Stimulated activated CD4-positive, alpha-beta T cell treated with anti-CD3 and anti-CD28 coated beads, Interleukin-12 subunit alpha, Interleukin-12 subunit beta, amount 100 ng/mL, for 24 hours (primary cell): Measurements from ENCODE around the gene DLG1.

Experiments
- DNase-seq, 2 experiments: peaks; one replicate each; pipeline ENCODE4 v3.0.0-alpha.2; 2020; ENCODE audit warnings: low read depth in 2 of 2

The DLG1 gene

DNA sequence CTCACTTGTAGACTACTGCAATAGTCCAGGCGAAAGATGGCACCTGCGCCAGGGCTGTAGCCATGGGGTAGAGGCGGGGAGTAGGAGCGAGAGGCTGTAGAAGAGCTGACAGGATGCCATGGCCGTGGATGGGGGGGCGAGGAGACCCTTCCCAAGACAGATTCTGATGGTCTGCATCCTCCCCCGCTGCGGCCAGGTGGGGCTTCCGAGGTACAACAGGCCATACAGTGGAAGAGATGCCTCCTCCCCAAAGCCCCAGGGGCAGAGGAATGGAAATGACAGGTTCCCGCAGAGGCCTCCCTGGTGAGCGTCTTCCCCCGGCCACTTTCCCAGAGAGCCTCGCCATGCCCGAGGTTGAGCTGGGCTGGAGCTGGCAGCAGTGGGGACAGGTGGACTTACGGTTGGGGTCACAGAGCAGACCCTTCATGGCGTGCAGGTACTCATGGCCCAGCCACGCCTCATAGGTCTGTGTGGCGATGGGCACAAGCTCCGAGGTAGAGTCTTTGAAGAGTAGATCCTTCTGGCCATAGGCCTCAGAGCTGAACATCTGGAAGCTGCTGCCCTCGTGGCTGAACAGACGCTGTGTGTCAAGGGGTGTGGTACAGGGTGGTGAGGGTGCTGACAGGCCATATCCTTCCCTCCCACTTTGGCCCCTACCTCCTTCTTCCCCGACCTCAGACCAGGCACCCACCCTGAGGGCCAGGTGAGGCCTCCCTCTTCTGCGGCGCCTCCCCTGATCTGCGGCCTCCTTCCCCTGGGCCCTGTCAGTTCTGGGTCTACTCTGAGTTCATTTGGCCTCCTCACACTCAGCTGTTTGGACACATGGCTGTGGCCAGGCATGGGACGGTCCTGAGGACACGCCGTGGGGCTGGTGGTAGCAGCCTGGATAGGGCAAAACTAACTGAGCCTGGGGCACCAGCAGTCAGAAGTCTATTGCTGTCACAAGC lies 282.3 kb downstream of the DLG1 start:
- DNase-seq, result no peak

DNA sequence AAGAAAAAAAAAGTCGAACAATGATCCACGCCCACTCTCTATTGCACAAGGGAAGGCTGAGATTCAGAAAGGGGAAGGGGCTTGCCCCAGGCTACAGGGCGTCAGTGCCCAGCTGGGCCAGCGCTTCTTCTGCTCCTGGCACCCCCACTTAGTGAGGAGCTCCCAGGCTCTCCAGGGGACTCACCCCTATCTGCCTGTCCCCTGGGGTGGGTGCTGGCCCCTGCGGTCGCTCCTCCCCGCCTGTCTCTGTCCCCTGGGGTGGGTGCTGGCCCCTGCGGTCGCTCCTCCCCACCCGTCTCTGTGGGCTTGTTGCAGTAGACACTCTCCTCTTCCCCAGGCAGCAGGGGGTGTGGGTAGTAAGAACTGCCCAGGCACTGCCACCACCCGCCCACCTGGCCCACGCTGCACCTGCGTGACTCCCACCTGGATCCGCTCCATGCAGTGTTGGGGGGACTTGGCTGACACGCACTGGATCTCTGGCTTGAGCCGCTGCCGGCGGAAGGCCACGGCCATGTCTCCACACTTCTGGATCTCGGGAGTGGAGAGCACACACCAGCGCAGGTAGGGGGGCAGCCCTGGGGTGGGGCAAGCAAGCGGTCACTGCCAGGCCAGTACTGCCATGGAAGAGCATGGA lies 283.4 kb downstream of the DLG1 start:
- no peak for DNase-seq

DNA sequence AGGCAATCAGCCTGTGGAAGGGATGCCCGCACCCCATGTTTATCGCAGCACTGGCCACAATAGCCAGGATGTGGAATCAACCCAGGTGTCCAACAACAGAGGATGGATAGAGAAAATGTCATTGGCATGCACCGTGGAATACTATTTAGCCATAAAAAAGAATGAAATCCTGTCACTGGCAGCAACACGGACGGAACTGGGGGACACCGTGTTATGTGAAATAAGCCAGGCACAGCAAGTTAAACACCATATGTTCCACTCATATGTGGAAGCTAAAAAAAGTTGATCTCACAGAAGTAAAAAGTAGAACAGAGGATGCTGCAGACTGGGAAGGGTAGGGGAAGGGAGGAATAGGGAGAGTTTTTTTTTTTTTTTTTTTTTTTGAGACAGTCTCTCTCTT lies 284.4 kb downstream of the DLG1 start:
- DNase-seq, result no peak

DNA sequence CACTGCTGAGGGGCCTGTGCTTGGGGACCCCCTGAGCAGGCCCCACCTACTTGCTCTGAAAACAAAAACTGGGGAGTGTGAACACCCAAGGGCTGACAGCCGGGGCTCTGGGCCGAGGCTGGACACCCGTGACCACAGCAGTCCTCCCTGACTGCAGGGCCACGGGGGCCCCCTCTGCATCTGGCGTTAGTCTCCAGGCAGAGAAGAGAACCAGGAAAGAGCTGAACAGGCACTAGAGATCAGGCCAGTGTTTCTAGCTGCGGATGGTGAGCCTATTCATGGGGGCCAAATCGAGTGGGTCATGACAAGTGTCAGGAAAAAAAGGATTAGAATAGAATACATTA lies 285.9 kb downstream of the DLG1 start:
- DNase-seq, result no peak

DNA sequence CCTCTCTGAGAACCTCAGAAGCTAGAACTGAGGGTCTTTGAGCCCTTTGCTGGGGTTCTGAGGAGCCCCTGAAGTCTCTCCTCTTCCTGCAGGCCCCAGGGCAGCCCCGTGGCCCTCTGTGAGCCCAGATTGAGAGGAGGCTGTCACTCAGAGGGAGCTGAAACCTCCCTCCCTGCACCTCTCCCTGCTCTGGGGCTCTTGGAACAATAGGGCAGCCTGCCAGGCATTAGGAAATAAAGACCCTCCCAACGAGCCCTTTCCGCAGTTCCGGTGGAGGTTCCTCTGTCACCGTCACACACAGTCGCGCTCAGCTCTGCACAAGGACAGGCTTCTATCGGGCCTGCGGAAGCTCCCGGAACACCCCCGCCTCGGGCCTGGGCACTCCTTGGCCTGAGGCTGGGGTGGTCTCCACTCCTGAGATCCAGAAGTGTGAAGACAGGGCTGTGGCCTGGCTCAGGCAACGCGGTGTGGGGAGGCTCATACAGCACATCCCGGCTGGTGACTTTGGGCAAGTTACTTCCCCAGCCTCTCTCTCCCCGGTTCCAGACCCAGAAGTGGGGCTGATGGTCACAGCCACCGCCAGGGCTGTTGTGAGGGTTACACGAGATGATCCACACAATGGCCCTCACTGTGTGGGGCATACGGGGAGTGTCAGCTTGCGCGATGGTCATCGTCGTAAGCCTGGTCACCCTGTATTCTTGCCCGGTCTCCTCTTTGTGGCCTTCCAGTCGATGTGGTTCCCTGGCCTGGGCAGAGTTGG lies 286.5 kb downstream of the DLG1 start:
- DNase-seq, result no peak

DNA sequence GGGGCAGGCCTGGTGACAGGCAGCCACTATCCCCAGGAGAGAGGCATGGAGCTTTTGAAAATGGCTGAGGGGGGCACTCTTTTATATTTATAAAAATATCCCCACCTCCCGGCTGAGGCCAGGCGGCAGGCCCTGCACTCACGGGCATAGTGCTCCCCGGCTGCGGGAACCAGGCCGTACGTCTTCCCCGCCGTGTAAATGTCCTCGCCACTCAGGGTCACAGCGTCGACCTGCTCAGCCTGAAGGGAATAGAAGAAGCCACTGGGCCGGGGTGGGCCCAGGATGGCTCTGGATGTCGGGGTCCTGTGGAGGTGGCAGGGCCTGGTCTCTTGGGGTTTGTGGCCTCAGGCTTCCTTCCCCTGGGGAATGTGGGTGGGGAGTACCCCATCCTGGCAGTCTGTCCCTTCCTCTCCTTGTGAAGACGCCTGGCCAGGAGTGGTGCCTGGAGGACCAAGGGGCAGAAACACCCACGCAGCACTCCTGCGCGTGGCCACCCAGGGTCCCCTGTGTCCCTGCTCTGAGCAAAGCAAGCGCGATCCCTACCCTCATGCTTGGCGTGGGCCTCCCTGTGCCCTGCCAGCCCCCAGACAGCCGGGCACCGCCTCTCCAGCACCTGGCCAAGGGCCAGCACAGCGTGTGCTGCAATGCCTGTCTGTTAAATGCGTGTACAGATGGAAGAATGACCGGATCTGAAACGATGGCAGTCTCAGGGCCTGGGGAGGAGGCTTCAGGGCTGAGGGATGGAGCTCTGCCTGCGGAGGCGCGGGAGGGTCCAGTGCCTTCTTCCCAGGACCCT lies 287.7 kb downstream of the DLG1 start:
- DNase-seq, result no peak

DNA sequence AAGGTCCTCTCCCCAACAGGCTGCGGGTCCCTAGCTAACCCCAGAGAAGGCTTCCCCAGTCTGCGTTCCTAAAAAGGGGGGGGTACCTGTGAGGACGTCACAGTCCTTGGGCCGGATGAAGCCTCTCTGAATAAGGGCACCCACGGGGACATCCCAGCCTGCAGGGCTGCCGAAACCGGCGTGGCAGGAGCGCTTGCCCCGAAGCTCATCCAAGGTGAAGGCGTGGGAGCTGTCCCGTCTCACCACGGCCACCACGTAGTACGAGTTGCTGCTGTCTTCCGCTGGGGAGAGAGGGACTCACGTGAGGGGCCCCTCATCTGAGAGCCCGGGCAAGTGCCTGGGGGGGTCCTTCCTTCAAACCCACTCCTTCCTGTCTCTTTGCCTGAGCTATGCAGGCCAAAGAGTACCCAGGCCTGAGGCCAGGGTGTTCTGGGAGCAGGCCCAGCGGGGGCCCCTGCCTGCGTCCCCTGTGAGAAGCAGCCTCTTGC lies 288.8 kb downstream of the DLG1 start:
- DNase-seq, result no peak

DNA sequence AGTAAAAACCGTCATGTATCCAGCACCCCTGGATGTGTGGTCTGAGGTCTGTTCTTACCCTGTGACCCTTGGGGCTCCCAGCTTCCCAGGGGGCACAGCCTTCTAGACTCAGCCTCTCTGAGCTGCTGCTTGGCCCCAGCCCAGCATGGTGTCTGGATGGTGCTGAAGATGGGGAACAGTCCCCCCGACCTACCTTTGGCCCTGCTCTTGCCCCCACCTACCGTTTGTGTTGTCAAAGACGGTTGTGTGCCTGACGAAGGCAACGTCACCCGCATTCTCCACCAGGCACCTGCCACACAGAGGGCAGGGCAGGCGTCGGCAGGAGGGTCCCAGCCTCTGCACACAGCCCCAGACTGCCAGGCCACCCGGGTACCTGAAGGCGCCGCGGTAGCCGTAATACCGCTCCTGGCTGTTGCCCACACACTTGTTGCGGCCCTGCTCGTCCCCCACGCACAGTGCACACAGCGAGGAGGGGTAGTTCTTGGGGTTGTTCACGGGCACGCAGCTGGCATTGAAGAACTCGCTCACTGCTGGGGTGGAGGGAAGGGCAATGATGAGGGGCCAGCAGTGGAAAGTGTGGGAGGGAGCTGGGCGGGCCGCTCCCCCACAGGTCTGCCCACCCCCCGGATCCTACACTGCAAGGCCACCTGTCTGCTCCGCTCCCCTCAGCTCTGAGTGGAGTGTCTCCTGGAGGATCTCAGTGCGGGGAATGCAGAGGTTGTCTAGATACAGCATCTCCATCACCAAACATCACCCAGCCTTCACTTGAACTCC lies 289.8 kb downstream of the DLG1 start:
- no peak for DNase-seq

DNA sequence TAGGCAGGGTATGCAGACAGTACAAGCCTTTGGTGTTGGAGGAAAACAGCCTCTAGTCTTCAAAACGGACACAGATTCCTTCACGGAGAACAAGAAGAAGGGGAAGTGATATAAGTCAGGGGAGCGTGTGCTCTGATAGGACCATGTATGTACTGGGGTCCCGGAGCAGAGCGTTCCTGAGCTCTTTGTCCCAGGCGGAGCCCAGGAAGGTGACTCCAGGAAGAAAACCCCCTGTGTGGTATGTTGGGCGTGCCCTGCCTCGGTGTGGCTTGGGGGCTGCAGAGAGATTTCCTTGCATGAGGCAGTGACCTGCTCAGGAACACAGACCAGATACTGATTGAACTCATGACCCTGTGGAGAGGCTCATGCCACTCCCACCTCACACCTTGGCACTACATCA lies 290.5 kb downstream of the DLG1 start:
- no peak for DNase-seq

DNA sequence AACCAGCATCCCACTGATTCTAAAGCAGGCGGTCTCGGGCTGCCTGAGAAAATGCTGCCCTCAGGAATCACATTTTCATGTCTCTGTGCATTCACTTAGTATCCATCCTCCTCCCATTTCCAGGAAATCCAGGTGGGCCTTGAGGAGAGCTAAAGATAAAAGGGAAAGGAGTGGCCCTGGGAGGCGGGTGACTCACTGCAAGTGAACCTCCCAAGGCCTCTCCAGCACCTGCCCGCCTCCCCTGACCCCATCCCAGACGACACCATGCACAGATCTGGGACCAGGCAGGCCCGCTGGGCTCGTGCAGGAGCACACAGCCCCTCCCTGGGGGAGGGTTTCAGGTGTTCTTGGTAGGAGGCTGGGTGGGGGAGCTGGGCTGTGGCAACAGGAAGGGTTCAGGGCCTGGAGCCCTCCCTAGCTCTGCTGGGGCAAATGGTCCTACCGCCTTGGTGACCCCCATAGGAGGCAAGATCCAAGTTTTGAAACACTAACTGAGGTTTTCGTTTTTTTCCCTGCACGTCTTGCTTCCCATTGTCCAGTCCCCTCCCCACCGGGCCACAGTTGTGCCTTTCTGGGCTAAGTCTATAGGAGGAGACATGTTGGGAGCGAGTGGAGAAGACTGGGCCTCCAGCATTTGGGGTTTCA lies 291.0 kb downstream of the DLG1 start:
- no peak for DNase-seq

DNA sequence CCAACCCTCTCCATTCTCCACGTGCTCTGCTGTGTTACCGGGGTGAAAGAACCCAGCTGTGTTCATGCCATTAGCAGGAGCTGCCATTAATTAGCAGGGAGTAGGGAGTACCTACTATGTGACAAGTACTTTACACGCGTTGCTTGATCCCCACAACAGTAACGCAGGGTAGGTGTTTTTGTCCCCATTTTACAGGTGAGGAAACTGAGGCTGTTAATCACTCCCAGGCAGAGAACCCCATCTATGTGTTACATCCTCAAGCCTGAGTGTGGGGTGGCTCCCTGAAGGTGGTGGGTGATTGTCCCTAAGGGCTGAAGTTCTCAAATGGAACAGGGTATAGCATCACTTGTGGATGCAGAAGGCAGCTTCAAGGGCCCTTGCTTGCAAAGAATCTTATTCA lies 291.6 kb downstream of the DLG1 start:
- no peak for DNase-seq

DNA sequence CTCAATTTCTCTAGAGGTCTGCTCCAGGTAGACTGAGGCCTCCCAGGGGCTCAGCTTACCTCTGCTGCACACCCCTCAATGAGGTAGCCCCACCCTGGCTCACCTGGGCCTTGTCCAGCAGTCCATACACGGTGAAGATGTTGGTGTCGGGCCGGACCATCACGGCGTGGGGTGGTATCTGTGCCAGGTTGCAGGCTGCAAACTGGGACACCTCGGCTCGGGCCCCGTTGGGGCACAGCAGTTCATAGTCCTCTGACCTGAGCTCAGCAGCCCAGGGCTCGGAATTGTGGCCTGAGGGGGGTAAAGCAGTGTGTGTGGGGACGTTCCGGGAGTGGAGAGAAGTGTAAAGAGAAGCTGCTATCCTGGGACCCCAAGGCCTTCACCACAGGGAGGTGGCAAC lies 292.0 kb downstream of the DLG1 start:
- DNase-seq, result no peak

DNA sequence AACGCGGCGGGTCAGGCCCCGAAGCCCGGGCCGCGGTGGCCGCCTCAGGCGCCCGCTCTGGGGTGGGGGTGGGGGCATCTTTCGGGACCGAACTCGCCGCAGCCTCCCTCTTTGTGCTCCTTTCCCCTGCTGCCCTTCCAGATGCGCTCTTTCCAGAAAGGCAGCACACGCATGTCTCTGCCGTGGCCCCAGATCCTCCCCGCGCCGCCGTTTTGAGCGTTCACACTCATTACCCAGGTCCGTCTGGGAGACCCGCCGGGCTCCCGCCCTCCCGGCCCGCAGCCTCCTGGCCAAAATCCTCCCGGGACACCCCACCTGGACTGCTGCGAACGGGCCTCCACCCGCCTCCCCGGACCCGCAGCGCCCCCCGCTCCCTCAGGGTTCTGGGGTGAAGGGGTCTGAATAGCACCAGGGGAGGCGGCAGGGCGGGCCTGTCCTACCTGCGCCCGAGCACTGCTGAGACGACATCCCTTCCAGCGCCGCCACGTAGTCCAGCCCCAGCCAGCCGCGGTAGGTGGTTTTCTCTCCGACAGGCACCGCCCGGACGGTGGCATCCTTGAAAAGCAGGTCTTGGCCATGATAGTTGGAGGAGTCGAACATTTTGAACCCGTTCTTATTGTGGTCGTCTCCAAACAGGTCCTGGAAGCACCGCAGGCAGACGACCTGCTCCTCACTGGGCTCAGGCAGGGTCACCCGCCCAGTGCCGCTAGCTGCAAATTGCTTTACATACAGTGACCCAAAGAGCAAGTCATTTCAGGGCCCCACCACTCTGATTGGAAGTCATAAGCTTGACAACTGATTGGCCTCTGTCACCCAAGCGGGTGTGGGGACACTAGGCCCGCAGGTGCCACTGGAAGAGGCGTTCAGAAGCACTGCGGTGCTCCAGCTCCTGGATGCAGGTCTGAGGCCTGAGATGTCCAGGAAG lies 294.7 kb downstream of the DLG1 start:
- no peak for DNase-seq

DNA sequence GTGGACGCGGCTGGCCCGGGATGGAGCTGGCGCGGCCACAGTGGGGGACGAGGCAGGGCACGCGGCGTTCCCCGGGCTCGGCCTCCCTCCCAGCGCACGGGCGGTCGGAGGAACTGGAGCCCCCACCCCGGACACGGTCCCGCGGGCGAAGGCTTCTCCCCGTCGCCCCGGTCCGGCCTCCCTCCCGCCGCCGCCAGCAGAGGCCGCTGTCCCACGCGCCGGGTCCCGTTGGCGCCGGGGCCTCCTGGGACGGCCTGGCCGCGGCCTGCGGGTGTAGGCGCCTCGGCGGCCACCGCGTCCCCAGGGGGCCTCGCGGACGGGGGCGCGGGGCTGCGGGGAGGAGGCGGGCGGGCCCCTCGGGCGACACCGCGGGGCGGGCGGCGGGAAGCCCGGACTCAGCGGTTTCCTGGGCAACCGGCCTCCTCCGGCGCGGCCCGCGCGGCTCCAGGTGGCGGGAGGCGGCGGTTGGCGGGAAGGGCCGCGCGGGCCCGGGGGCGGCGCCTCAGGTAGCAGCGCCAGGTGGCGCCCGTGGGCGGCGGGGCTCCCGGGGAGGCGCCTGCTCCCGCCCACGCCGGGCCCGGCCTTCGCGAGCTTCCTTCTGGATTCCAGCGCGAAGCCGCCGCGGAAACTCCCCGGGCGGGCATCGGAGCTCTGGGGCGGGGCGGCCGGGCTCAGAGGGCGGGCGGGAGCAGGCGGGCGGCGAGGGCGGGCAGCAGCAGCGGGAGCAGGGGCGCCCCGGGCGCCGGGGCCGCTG lies 295.5 kb downstream of the DLG1 start:
- DNase-seq, result peak; percentile 65 to 84

DNA sequence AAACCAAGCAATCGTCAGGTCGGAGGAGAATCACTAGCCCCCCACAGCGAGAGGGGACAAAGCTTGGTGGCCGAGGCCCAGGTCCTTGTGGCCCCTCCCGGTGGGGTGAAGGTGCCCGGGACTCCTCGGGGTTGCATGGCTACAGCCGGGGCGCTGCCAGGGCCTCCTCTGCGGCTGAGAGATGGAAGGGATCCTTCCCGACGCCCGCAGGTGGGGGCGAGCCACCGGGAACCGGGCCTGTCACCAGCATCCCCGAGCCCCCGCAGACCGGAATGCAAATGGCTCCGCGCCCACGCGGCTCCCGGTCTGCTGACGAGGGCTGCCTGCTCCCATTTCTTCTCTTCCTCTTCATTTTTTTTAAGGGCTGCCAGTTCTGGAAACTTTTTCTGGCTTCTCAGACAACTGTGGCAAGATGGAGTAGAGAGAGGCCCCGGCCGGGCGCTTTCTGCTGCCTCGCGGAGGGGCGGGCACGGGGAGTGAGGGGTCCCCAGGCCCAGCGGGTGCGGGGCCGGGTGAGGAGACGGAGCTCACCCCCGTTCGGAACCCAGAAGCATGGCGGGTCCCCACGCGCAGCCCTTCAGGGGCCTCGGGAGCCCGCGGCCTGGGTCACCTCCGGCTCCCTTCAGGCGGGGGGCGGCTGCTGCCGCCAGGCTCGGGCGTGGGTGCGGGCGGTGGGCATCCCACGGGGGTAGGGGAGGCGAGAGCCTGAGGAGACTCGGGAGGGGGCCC lies 296.3 kb downstream of the DLG1 start:
- no peak for DNase-seq

DNA sequence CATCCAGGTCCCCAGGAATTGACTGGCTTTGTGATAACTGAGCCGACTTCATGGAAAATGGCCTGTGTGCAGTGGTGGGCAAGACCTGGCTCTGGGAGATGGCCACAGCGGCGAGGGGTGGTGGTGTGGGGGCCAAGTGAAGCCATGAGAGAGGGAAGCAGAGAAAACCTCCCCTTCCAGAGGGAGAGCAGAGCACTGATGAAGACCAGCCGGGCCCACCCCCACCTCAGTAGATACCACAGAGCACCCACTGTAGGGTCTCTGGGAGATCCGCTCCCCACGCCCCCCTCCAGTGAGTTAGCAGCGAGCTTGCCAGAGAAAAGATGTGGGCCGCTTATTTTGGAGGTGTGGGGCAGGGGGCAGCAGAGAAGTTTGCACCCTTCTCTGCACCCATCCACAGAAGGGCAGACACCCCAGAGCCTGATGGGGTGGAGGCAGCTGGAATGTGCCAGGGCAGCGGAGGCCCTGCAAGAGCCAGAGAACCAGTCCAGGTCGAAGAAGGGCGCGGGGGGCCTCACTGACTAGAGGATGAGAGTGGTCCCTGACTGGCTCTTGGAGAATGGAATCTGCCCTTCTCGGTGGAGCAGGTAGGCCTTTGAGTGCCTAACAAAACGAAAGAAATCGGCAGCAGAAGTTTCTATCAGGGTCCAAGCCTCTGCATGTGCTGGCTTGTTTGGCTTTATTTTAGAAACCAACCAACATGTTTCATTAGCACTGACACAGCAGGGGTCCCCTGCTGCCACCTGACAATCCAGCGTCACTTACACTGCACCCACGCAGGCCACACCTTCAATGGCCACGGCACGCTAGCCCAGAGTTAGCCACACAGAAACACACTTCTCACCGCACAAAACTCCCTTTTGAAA lies 297.1 kb downstream of the DLG1 start:
- no peak for DNase-seq

DNA sequence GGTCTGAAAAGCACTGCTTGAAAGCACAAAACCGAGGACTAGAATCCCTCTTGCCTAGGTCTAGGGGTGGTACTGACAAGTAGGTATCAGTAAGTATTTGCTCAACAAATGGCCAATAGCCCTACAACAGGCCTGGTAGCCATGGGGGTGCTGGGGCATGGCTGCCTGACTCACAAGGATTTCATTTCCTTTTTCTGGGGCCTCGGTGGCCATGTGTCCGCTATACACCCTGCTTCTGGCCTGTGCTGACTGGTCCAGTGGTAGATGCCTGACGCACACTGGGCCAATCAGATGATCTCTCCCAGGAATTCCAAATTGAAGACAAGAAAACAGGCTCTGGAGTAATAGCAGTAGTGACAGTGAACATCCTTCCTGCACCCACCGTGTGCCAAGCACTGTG lies 298.2 kb downstream of the DLG1 start:
- no peak for DNase-seq
